Thyroid gland (tissue), 4 donors: Measurements from ENCODE around the gene DPYSL5.

Source experiments
- CTCF ChIP-seq, 6 experiments: fragments of 200-600 bp in 3 of 6; fragments of 450-650 bp in 3 of 6; sonication (generic) in 3 of 6; IDR thresholded peaks; one replicate each; pipeline ENCODE4 v1.5.1; 2016 to 2019; ENCODE audit warnings: antibody characterized with exemption in 6 of 6, mild to moderate bottlenecking in 2 of 6, inconsistent platforms in 1 of 6, moderate library complexity in 1 of 6
- POLR2A ChIP-seq, 2 donors: fragments of 450-650 bp; IDR thresholded peaks; one replicate each; pipeline ENCODE4 v1.6.1; 2017; ENCODE audit warnings: antibody characterized with exemption in 2 of 2, mild to moderate bottlenecking in 2 of 2, moderate library complexity in 1 of 2

DNA sequence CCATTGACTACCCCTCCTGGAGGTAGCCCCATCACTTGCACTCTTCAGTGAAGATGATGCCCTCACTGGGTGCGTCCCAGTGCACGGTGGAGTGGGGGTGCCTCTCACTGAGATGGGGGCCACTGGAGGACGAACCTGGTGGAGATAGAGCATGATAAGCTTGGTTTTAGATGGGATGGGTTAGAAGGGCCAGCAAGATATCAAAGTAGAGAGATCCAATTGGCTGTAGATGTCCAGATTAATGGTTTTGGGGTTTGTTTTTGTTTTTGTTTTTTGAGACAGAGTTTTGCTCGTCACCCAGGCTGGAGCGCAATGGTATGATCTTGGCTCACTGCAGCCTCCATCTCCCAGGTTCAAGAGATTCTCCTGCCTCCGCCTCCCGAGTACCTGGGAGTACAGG is 28.3 kb downstream of the DPYSL5 start:
- TF ChIP-seq CTCF (IDR thresholded peaks at IDR 0.05) (no peak), POLR2A (IDR thresholded peaks at IDR 0.05) (no peak)
